ENCODE measurements around the gene ME2. TPM values are rescaled to one million over a fixed set of nuclear protein-coding genes. Genes with fewer than 3 reads are reported as not detected.

ME2 gene
- total and polyA plus RNA-seq, 2 of the 8 experiments (the other 6 are each of a cell fraction or from before 2014, with no cell fraction given): 54.7 to 66.9 TPM

GRCh38 chr18:50898919-50899318 lies 20.0 kb downstream of the ME2 start:
- Histone ChIP-seq H4K5ac (ENCODE audit: insufficient read length, low read depth, low read length) (no peak overlapping the region), H3K4me2 (ENCODE audit: insufficient read depth in 1 of 2, low read depth in 2 of 2, low read length in 2 of 2) (no peak overlapping the region), H3K79me2 (ENCODE audit: control insufficient read depth in 1 of 2, insufficient read depth in 2 of 2, low read length in 2 of 2) (peaks cover 0 to 6% of the 10 kb centered on the region in 2 experiments; a peak in 2 of 4 replicates), H3K23ac (ENCODE audit: insufficient read length) (no peak overlapping the region), H3K4me1 (replicated peaks in 1 of 4; ENCODE audit: control insufficient read depth in 3 of 4, insufficient read depth in 4 of 4, low read length in 3 of 4) (peaks cover 0 to 7% (median 0%) of the 10 kb centered on the region in 4 experiments; a peak in 1 of 7 replicates), H3K9ac (replicated peaks in 1 of 4; ENCODE audit: extremely low read depth in 1 of 4, low read depth in 3 of 4, low read length in 3 of 4) (no peak overlapping the region), H2BK5ac (ENCODE audit: low read depth, low read length) (no peak overlapping the region), H2BK15ac (ENCODE audit: low read length) (no peak overlapping the region), H4K91ac (replicated peaks; ENCODE audit: insufficient read length, low read length) (no peak overlapping the region), H4K20me1 (replicated peaks in 1 of 2; ENCODE audit: control insufficient read depth in 1 of 2, insufficient read depth in 2 of 2, low read length in 2 of 2) (no peaks in the 10 kb centered on the region), H3K79me1 (ENCODE audit: low read depth, low read length) (no peaks in the 10 kb centered on the region), H2BK12ac (ENCODE audit: low read depth, low read length) (no peak overlapping the region), H3K14ac (ENCODE audit: insufficient read length) (no peak overlapping the region), H3K4me3 (ENCODE audit: extremely low read depth in 1 of 4, insufficient read depth in 2 of 4, low read depth in 3 of 4, low read length in 4 of 4) (no peak overlapping the region), H3K36me3 (ENCODE audit: control insufficient read depth in 2 of 4, insufficient read depth in 4 of 4, low read length in 3 of 4) (peaks cover 2 to 33% (median 17%) of the 10 kb centered on the region in 4 experiments; a peak in 7 of 8 replicates), H2AFZ (ENCODE audit: low read length) (no peak overlapping the region), H4K8ac (ENCODE audit: extremely low read depth, insufficient read depth, low read length) (no peak overlapping the region), H3K9me3 (ENCODE audit: insufficient read depth in 2 of 2, low read depth in 1 of 2, low read length in 1 of 2) (peaks cover 4 to 6% of the 10 kb centered on the region in 2 experiments; a peak in 3 of 4 replicates), H2BK120ac (replicated peaks; ENCODE audit: low read depth, low read length) (no peak overlapping the region), H2BK20ac (ENCODE audit: low read length) (no peak overlapping the region), H2AK5ac (ENCODE audit: low read depth, low read length) (no peak overlapping the region), H3K27me3 (replicated peaks in 1 of 4; ENCODE audit: control insufficient read depth in 3 of 4, extremely low read depth in 1 of 4, insufficient read depth in 3 of 4, low read length in 3 of 4) (no peaks in the 10 kb centered on the region), H3K27ac (ENCODE audit: low read depth, low read length) (no peak overlapping the region), H3K4ac (replicated peaks; ENCODE audit: insufficient read length, low read depth, low read length) (no peak overlapping the region), H3K56ac (replicated peaks; ENCODE audit: insufficient read length, low read depth, low read length) (no peak overlapping the region), H3K18ac (ENCODE audit: extremely low read depth, low read length) (no peak overlapping the region), H3K23me2 (ENCODE audit: low read depth, low read length) (no peaks in the 10 kb centered on the region)
- DNase-seq (ENCODE audit: low read depth in 1 of 2, low spot score in 2 of 2) (no peak), FAIRE-seq (no peak)
- POLR2A ChIA-PET (ENCODE audit: partially characterized antibody): no interaction called here
- CTCF ChIA-PET (ENCODE audit: partially characterized antibody): no interaction called here
- TF ChIP-seq GABPA (IDR thresholded peaks at IDR 0.05; ENCODE audit: borderline replicate concordance, insufficient read depth, low read length) (no peak), POLR2AphosphoS5 (IDR thresholded peaks at IDR 0.05; ENCODE audit: low read depth, low read length) (no peak)
- 100% methylated on average over 2 of the region's 2 CpGs; no CpG with 5 or more reads in 1 of the 2 experiments for whole genome bisulfite sequencing, 2 experiments (ENCODE audit: extremely low coverage in 1 of 2, insufficient coverage in 1 of 2, insufficient read length in 1 of 2, insufficient replicate concordance in 2 of 2, low coverage in 1 of 2, low lambda C conversion rate in 2 of 2, missing lambda C conversion rate in 1 of 2)

All from H1 (cell line).